H1 (cell line): ENCODE results near the gene EXTL1. TPM values are rescaled to one million over a fixed set of nuclear protein-coding genes. Genes with fewer than 3 reads are reported as not detected.

Source experiments
- CTCF ChIA-PET: fragments of 300-600 bp; sonication (Branson Sonifier 250); formaldehyde crosslinking; loops from one replicate; lab custom pipeline; 2021; ENCODE audit not compliant: partially characterized antibody; lab: Charles Lee
- POLR2A ChIA-PET: fragments of 300-600 bp; sonication (Branson Sonifier 250); formaldehyde crosslinking; loops from one replicate; lab custom pipeline; 2021; ENCODE audit warnings: inconsistent platforms; ENCODE audit not compliant: partially characterized antibody; lab: Charles Lee
- DNase-seq, 2 experiments: peaks; one replicate each; pipeline versions ENCODE4 v3.0.0 to v3.0.0-alpha.2; 2010 to 2022; ENCODE audit warnings: low spot score in 2 of 2, low read depth in 1 of 2, mixed read lengths in 1 of 2
- FAIRE-seq: peaks from 2 replicates; lab custom pipeline; 2011; peaks lifted over from hg19 to GRCh38; lab: Jason Lieb, UNC
- H2AFZ ChIP-seq: 2 replicates; pipeline ENCODE4 v1.8.1; 2012; ENCODE audit warnings: low read length, inconsistent platforms
- H2AK5ac ChIP-seq: 2 replicates; pipeline ENCODE4 v1.6.1; 2013; ENCODE audit warnings: low read depth, low read length
- H2BK120ac ChIP-seq: replicated peaks from 2 replicates; pipeline ENCODE3; 2013; ENCODE audit warnings: low read depth, low read length, inconsistent platforms
- H2BK12ac ChIP-seq: 2 replicates; pipeline ENCODE4 v1.6.1; 2013; ENCODE audit warnings: low read depth, low read length
- H2BK15ac ChIP-seq: 2 replicates; pipeline ENCODE4 v1.6.1; 2013; ENCODE audit warnings: low read length
- H2BK20ac ChIP-seq: 2 replicates; pipeline ENCODE4 v1.6.1; 2013; ENCODE audit warnings: low read length
- H2BK5ac ChIP-seq: 2 replicates; pipeline ENCODE4 v1.6.1; 2013; ENCODE audit warnings: low read depth, low read length
- H3K14ac ChIP-seq: 2 replicates; pipeline ENCODE4 v1.6.1; 2013; ENCODE audit warnings: inconsistent platforms; ENCODE audit not compliant: insufficient read length
- H3K18ac ChIP-seq: 2 replicates; pipeline ENCODE4 v1.6.1; 2013; ENCODE audit warnings: low read length; ENCODE audit errors: extremely low read depth
- H3K23ac ChIP-seq: 2 replicates; pipeline ENCODE4 v1.6.1; 2013; ENCODE audit warnings: inconsistent platforms; ENCODE audit not compliant: insufficient read length
- H3K23me2 ChIP-seq: 2 replicates; pipeline ENCODE4 v1.6.1; 2013; ENCODE audit warnings: low read depth, low read length
- H3K27ac ChIP-seq: 2 replicates; pipeline ENCODE4 v1.6.1; 2011; ENCODE audit warnings: low read depth, low read length, inconsistent platforms
- H3K27me3 ChIP-seq, 4 experiments: replicated peaks in 1 of 4; 1 replicate in 1 of 4; 2 replicates in 3 of 4; pipeline versions ENCODE4 v1.6.1 to v1.8.1; 2011 to 2013; ENCODE audit warnings: low read length in 3 of 4, mild to moderate bottlenecking in 3 of 4, inconsistent platforms in 2 of 4, mixed read lengths in 2 of 4, moderate library complexity in 1 of 4; ENCODE audit not compliant: control insufficient read depth in 3 of 4, insufficient read depth in 3 of 4; ENCODE audit errors: extremely low read depth in 1 of 4
- H3K36me3 ChIP-seq, 4 experiments: 2 replicates each; pipeline versions ENCODE4 v1.6.1 to v1.8.1; 2011 to 2013; ENCODE audit warnings: mild to moderate bottlenecking in 4 of 4, low read length in 3 of 4, moderate library complexity in 2 of 4, control low read depth in 1 of 4, inconsistent platforms in 1 of 4; ENCODE audit not compliant: insufficient read depth in 4 of 4, control insufficient read depth in 2 of 4
- H3K4ac ChIP-seq: replicated peaks from 2 replicates; pipeline ENCODE3; 2013; ENCODE audit warnings: low read length, low read depth, mixed read lengths, inconsistent platforms; ENCODE audit not compliant: insufficient read length
- H3K4me1 ChIP-seq, 4 experiments: replicated peaks in 1 of 4; 1 replicate in 1 of 4; 2 replicates in 3 of 4; pipeline versions ENCODE4 v1.6.1 to v1.8.1; 2011 to 2013; ENCODE audit warnings: low read length in 3 of 4, inconsistent platforms in 2 of 4, mixed read lengths in 1 of 4; ENCODE audit not compliant: insufficient read depth in 4 of 4, control insufficient read depth in 3 of 4
- H3K4me2 ChIP-seq, 2 experiments: 2 replicates each; pipeline versions ENCODE4 v1.6.1 to v1.8.1; 2011 to 2013; ENCODE audit warnings: low read depth in 2 of 2, low read length in 2 of 2, control low read depth in 1 of 2, inconsistent platforms in 1 of 2, mild to moderate bottlenecking in 1 of 2; ENCODE audit not compliant: insufficient read depth in 1 of 2
- H3K4me3 ChIP-seq, 4 experiments: fragments of 200-600, 300-600 bp in 1 of 4; sonication (generic), shearing (Covaris generic), sonication (Bioruptor Twin) in 1 of 4; 2 replicates each; pipeline versions ENCODE4 v1.5.1 to v1.8.1; 2011 to 2016; ENCODE audit warnings: low read length in 4 of 4, low read depth in 3 of 4, control low read depth in 2 of 4, inconsistent platforms in 2 of 4, mild to moderate bottlenecking in 2 of 4, mixed read lengths in 1 of 4, moderate library complexity in 1 of 4; ENCODE audit not compliant: insufficient read depth in 2 of 4; ENCODE audit errors: extremely low read depth in 1 of 4
- H3K56ac ChIP-seq: replicated peaks from 2 replicates; pipeline ENCODE3; 2013; ENCODE audit warnings: low read depth, mild to moderate bottlenecking, mixed read lengths, low read length, inconsistent platforms; ENCODE audit not compliant: insufficient read length
- H3K79me1 ChIP-seq: 2 replicates; pipeline ENCODE4 v1.6.1; 2013; ENCODE audit warnings: low read depth, low read length, control low read depth
- H3K79me2 ChIP-seq, 2 experiments: 2 replicates each; pipeline versions ENCODE4 v1.6.1 to v1.8.1; 2012 to 2013; ENCODE audit warnings: low read length in 2 of 2, mild to moderate bottlenecking in 2 of 2, inconsistent platforms in 1 of 2; ENCODE audit not compliant: insufficient read depth in 2 of 2, control insufficient read depth in 1 of 2
- H3K9ac ChIP-seq, 4 experiments: replicated peaks in 1 of 4; 1 replicate in 1 of 4; 2 replicates in 3 of 4; pipeline versions ENCODE4 v1.6.1 to v1.8.1; 2011 to 2013; ENCODE audit warnings: low read depth in 3 of 4, low read length in 3 of 4, control low read depth in 2 of 4, mild to moderate bottlenecking in 2 of 4, moderate library complexity in 2 of 4, inconsistent platforms in 1 of 4; ENCODE audit errors: extremely low read depth in 1 of 4
- H3K9me3 ChIP-seq, 2 experiments: 2 replicates each; pipeline versions ENCODE4 v1.6.1 to v1.8.1; 2012 to 2013; ENCODE audit warnings: mild to moderate bottlenecking in 2 of 2, moderate library complexity in 2 of 2, control low read depth in 1 of 2, inconsistent platforms in 1 of 2, low read depth in 1 of 2, low read length in 1 of 2, mixed read lengths in 1 of 2; ENCODE audit not compliant: insufficient read depth in 2 of 2
- H4K20me1 ChIP-seq, 2 experiments: replicated peaks in 1 of 2; 2 replicates each; pipeline versions ENCODE3 to v1.8.1; 2011 to 2013; ENCODE audit warnings: inconsistent platforms in 2 of 2, low read length in 2 of 2, mild to moderate bottlenecking in 1 of 2; ENCODE audit not compliant: insufficient read depth in 2 of 2, control insufficient read depth in 1 of 2
- H4K5ac ChIP-seq: 2 replicates; pipeline ENCODE4 v1.6.1; 2013; ENCODE audit warnings: low read length, low read depth, mixed read lengths, inconsistent platforms; ENCODE audit not compliant: insufficient read length
- H4K8ac ChIP-seq: 2 replicates; pipeline ENCODE4 v1.8.0; 2013; ENCODE audit warnings: mild to moderate bottlenecking, moderate library complexity, low read length, inconsistent platforms; ENCODE audit not compliant: insufficient read depth; ENCODE audit errors: extremely low read depth
- H4K91ac ChIP-seq: replicated peaks from 2 replicates; pipeline ENCODE3; 2013; ENCODE audit warnings: low read length, mixed read lengths, inconsistent platforms; ENCODE audit not compliant: insufficient read length
- CHD2 ChIP-seq: IDR thresholded peaks from 2 replicates; pipeline ENCODE4 v1.6.1; 2012; ENCODE audit warnings: low read length, improper control_type of control experiment
- EZH2 ChIP-seq: fragments of 200-600 bp; sonication (generic); IDR thresholded peaks from 2 replicates; pipeline ENCODE4 v1.7.1; 2012; ENCODE audit warnings: low read depth, mild to moderate bottlenecking, moderate library complexity, low read length, inconsistent platforms; ENCODE audit not compliant: severe bottlenecking
- HDAC2 ChIP-seq, 2 experiments: fragments of 300-600 bp in 1 of 2; sonication (generic) in 1 of 2; IDR thresholded peaks; 2 replicates each; pipeline ENCODE4 v1.6.1; 2011 to 2012; ENCODE audit warnings: low read depth in 2 of 2, low read length in 2 of 2, mild to moderate bottlenecking in 2 of 2, moderate library complexity in 2 of 2, borderline replicate concordance in 1 of 2, inconsistent platforms in 1 of 2
- HDAC6 ChIP-seq: IDR thresholded peaks from one replicate; pipeline ENCODE4 v1.7.1; 2012; ENCODE audit warnings: low read depth, mild to moderate bottlenecking, inconsistent platforms, low read length, moderate library complexity
- JUND ChIP-seq: IDR thresholded peaks from 2 replicates; pipeline ENCODE4 v1.6.1; 2011; ENCODE audit warnings: mild to moderate bottlenecking, improper control_type of control experiment, low read length
- NANOG ChIP-seq: IDR thresholded peaks from 2 replicates; pipeline ENCODE4 v1.6.1; 2011; ENCODE audit warnings: low read length, low read depth, mild to moderate bottlenecking, inconsistent platforms; ENCODE audit not compliant: insufficient read depth, poor library complexity, severe bottlenecking
- SIX5 ChIP-seq: IDR thresholded peaks from 2 replicates; pipeline ENCODE4 v1.6.1; 2011; ENCODE audit warnings: mild to moderate bottlenecking, low read depth, low read length
- SUZ12 ChIP-seq: fragments of 200-600 bp; sonication (generic); IDR thresholded peaks from 2 replicates; pipeline ENCODE4 v1.6.1; 2012; ENCODE audit warnings: mild to moderate bottlenecking, inconsistent platforms, low read length, moderate library complexity, mixed read lengths
- USF2 ChIP-seq: IDR thresholded peaks from 2 replicates; pipeline ENCODE4 v1.6.1; 2011; ENCODE audit warnings: low read length, improper control_type of control experiment
- WGBS, 2 experiments: shearing (Covaris generic) in 1 of 2; methylation state at CpG; one replicate each; pipeline versions ENCODE4 v1.1.6 to v1.1.7; 2013 to 2015; ENCODE audit warnings: low lambda C conversion rate in 2 of 2, mixed read lengths in 2 of 2, inconsistent platforms in 1 of 2, low coverage in 1 of 2, missing lambda C conversion rate in 1 of 2; ENCODE audit not compliant: insufficient replicate concordance in 2 of 2, insufficient coverage in 1 of 2, insufficient read length in 1 of 2; ENCODE audit errors: extremely low coverage in 1 of 2, missing lambda C conversion rate in 1 of 2; 5-methylcytosine and 5-hydroxymethylcytosine counted together
- polyA plus RNA-seq, 7 experiments: library from polyadenylated mRNA; depleted of rRNA in 3 of 7; stranded (reverse) in 5 of 7; unstranded in 2 of 7; fragments of >200 nt in 5 of 7; fragments of 200-250 nt in 2 of 7; gene quantifications; 1 replicate in 5 of 7; 2 replicates in 1 of 7; 4 replicates in 1 of 7; pipeline versions ENCODE4 v1.2.1 to v1.2.3, GENCODE V29; 2011 to 2013; ENCODE audit warnings: missing spikeins in 2 of 7, mixed read lengths in 2 of 7
- total RNA-seq: library from RNA; stranded (reverse); fragmentation: NEBNext Ultra II Directional; extraction: Animal tissue kit (Norgen Biotek cat#: 25700); gene quantifications from 2 replicates; pipeline ENCODE4 v1.2.1, GENCODE V29; 2021

The EXTL1 gene
- total and polyA plus RNA-seq, 2 of the 8 experiments (the other 6 are each of a cell fraction or from before 2014, with no cell fraction given) = 0.89 to 1.2 TPM

- no peak overlapping the region for H4K5ac ChIP-seq
- H3K4me1 ChIP-seq = peaks cover 0 to 8% (median 5%) of the 10 kb centered on the region in 4 experiments; a peak in 3 of 7 replicates
- H2BK20ac ChIP-seq = no peak overlapping the region
- H3K27ac ChIP-seq = no peak overlapping the region
- H4K91ac ChIP-seq = no peak overlapping the region
- H3K79me1 ChIP-seq = no peaks in the 10 kb centered on the region
- peak overlapping the region; percentile 52 to 72 for H3K4me2 ChIP-seq
- ChIA-PET CTCF (interaction anchor here (0.8 to 5.6 kb wide), 6 partner anchors 11 to 150 kb away, joined by 3 to 44 read pairs (median 4); partner anchors contain the start of genes C1orf232 and ZNF593), POLR2A (interaction anchor here (0.5 to 3.1 kb wide), 4 partner anchors 8 to 232 kb away, joined by 3 to 11 read pairs (median 8); no protein-coding TSS in a partner anchor)
- no peak overlapping the region for H2BK5ac ChIP-seq
- peaks cover 10% of the 10 kb centered on the region; the same call in 1 of the 2 replicates for H3K23me2 ChIP-seq
- 11% methylated on average over 42 of the region's 57 CpGs; no CpG with 5 or more reads in 1 of the 2 experiments for WGBS, 2 experiments
- no peaks in the 10 kb centered on the region for H3K79me2 ChIP-seq
- H2BK120ac ChIP-seq = no peak overlapping the region
- peaks cover 2% of the 10 kb centered on the region in 2 experiments for H4K20me1 ChIP-seq
- peak in 1 of 2 experiments; percentile 57 for DNase-seq
- H3K18ac ChIP-seq = no peak overlapping the region; the same call in 1 of the 2 replicates
- no peak overlapping the region for H3K23ac ChIP-seq
- no peak for FAIRE-seq
- H3K9me3 ChIP-seq = no peaks in the 10 kb centered on the region
- no peak overlapping the region for H3K56ac ChIP-seq
- H2BK15ac ChIP-seq = peak overlapping the region; percentile 72; the same call in 1 of the 2 replicates
- no peaks in the 10 kb centered on the region; a peak in 1 of 8 replicates for H3K36me3 ChIP-seq
- peak overlapping the region; percentile 4 to 67 (median 30) for H3K4me3 ChIP-seq
- H2AFZ ChIP-seq = peak overlapping the region; percentile 36; the same call in 1 of the 2 replicates
- H3K27me3 ChIP-seq = peaks cover 31 to 72% (median 60%) of the 10 kb centered on the region in 4 experiments
- no peak overlapping the region; the same call in 1 of the 2 replicates for H4K8ac ChIP-seq
- H3K4ac ChIP-seq = no peak overlapping the region
- no peak overlapping the region for H2AK5ac ChIP-seq
- peak overlapping the region in 1 of 4 experiments; percentile 8; a peak in 1 of 7 replicates for H3K9ac ChIP-seq
- no peak overlapping the region for H3K14ac ChIP-seq
- H2BK12ac ChIP-seq = no peak overlapping the region
- TF ChIP-seq JUND (no peak), SUZ12 (peak; percentile 54; the same call in 1 of the 2 replicates), NANOG (no peak), SIX5 (no peak), HDAC2 (IDR thresholded peaks at IDR 0.05; ENCODE audit: borderline replicate concordance in 1 of 2, low read depth in 2 of 2, low read length in 2 of 2) (no peak), USF2 (no peak), EZH2 (peak; percentile 90), CHD2 (no peak), HDAC6 (no peak)
Observed at GRCh38 chr1:26046246-26047095, 24.9 kb downstream of the EXTL1 start.
